K562 (cell line): Measurements from ENCODE around the gene ANGEL2.

Experiments used
- CBX5 ChIP-seq: IDR thresholded peaks from 2 replicates; pipeline ENCODE4 v1.6.1; 2014; ENCODE audit warnings: low read depth, borderline replicate concordance
- ESRRA ChIP-seq: fragments of 450-650 bp; IDR thresholded peaks from 2 replicates; pipeline ENCODE4 v1.6.1; 2014; ENCODE audit warnings: low read depth, mild to moderate bottlenecking, moderate library complexity, borderline replicate concordance
- POLR2A ChIP-seq: fragments of 450-650 bp; conservative IDR thresholded peaks from 2 replicates; pipeline ENCODE4 v1.6.1; 2016
- SRSF1 ChIP-seq: fragments of 200-400 bp; formaldehyde crosslinking; IDR thresholded peaks from 2 replicates; pipeline ENCODE4 v1.6.1; 2017; ENCODE audit warnings: mild to moderate bottlenecking, low read depth, low read length, moderate library complexity

DNA sequence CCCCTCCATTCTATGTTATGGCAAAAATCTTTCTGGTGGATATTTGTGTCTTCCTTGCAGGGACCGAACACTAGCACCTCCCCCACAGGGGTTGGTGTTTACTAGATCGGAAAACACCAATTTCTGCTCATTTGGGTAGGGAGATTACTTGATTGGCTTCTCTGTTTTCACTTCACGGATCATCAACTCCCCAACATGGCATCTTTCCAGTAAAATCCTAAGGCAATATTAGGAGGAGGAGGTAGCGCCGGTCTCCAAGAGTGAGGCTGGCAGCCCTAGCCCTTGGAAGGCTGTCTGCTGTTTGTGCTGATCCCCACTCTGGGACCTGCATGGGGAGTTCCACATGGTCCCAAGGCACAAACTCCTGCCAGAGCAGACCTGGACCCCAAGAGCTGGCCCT lies 53.2 kb downstream of the ANGEL2 start:
- no peak for TF ChIP-seq ESRRA
- no peak for TF ChIP-seq POLR2A
- TF ChIP-seq CBX5, result no peak
- TF ChIP-seq SRSF1, result no peak
